Forelimb muscle (tissue), 1 donor: Measurements from ENCODE around the gene DPYSL5. TPM values are rescaled to one million over a fixed set of nuclear protein-coding genes. Genes with fewer than 3 reads are reported as not detected.

ENCODE experiments used
- DNase-seq: peaks from one replicate; pipeline ENCODE4 v3.0.0-alpha.2; 2013; ENCODE audit warnings: low read depth
- polyA plus RNA-seq: library from polyadenylated mRNA; unstranded; fragments of 120-200 nt; gene quantifications from one replicate; pipeline ENCODE4 v1.2.1, GENCODE V29; 2013; ENCODE audit not compliant: insufficient read length

Gene DPYSL5
- polyA plus RNA-seq, 1 donor, result 19.1 TPM

DNA sequence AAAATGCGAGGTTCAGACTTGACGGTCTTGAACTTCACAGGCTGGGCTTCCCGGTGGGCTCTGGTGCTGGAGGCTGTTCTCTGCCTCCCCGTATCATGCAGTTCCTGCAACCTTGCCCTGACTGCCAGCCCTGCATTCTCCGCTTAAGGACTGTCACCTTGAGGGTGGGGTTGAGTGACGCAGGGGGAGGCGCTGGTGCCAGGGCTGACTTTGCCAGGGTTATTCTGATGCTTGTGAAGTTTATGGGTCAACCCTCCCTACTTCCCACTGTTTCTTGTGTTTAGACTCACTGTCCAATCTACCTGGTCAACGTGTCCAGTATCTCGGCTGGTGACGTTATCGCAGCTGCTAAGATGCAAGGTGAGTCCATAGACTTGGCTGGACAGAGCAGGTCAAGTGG is 85.0 kb downstream of the DPYSL5 start:
- no peak for DNase-seq

DNA sequence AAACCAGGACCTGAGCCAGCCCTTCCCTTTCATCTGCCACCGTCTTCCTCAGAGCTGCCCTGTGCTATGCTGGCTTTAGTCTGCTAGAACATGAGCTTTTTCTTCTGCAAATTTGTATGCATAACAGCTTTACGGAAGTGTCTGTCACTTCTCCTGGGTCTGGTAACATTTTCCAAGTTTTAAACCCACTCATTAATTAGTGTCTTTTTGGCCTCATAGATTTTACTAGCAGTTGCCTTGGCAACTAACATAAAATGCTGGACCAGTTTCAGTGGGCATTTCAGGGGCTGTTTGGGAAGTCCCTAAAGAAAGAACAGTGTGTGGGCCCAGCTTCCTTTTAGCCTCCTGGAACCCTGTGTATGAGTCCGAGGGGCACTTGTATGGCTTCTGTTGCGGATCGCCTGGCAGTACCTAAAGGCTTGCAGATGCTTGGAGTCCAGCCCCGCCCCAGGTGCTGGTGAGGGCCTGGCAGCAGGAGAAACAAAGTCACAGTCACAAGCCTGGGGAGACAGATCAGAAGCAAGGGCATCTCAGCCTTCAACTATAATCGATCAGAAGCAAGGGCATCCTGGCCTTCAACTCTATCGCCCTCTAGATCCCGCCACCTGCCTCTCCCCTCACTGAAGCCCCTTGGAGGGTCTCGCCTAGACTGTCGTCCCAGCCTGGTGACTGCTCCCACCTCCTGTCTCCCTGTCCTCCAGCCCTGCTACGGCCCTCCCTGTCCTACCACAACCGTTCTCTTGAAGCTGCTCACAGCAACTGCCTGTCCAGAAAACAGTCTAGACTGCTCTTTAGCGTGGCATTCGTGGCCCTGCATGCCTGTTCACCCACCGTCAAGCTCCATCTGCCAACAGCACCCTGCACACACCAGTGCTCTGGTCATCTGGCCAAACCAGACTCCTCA is 85.8 kb downstream of the DPYSL5 start:
- no peak for DNase-seq

DNA sequence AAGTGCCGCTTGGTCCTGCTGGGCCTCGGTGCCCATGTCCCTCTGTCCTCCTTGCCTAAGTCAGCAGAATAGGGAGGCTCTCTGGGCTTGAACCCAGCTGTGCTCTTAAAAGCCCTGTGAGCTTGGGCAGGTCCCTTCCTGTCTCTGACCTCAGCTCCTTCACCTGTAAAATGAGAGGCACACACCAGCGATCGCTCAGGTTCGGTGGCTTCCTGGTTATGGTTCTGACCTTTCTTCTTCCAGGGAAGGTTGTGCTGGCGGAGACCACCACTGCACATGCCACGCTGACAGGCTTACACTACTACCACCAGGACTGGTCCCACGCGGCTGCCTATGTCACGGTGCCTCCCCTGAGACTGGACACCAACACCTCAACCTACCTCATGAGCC is 86.4 kb downstream of the DPYSL5 start:
- DNase-seq, result no peak

DNA sequence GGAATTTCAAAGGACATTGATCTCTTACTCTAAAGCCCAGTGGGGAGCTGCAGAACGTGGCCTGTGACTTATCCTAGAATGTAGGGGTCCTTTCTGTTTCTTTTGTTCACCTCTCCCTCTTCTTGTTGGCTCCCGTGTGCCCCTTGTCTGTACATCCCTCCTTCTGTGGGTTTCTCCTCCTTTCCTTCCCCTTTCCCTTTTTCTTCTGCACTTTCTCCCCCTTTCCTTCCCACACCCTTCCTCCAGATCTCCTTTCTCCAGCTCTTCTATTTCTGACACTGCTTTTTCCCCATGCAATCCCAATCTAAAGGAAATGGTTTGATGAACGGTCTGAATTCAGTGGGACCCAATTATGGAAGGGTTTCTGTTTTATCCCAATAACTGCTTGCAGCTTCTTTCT is 87.1 kb downstream of the DPYSL5 start:
- no peak for DNase-seq

DNA sequence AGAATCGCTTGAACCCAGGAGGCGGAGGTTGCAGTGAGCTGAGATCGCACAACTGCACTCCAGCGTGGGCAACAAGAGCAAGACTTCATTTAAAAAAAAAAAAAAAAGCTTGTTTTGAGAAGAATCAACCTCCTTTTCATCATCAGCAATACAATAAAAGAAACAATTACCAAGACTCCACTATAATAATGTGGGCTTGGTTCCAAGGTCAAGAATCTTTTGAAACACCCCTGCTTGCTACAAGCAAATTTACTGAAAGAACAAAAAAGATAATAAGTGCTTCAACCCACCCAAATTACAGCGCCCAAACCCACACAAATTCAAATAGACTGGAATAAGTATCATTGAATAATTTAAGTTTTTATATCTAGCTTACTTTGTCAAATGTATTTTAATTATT is 88.9 kb downstream of the DPYSL5 start:
- no peak for DNase-seq

DNA sequence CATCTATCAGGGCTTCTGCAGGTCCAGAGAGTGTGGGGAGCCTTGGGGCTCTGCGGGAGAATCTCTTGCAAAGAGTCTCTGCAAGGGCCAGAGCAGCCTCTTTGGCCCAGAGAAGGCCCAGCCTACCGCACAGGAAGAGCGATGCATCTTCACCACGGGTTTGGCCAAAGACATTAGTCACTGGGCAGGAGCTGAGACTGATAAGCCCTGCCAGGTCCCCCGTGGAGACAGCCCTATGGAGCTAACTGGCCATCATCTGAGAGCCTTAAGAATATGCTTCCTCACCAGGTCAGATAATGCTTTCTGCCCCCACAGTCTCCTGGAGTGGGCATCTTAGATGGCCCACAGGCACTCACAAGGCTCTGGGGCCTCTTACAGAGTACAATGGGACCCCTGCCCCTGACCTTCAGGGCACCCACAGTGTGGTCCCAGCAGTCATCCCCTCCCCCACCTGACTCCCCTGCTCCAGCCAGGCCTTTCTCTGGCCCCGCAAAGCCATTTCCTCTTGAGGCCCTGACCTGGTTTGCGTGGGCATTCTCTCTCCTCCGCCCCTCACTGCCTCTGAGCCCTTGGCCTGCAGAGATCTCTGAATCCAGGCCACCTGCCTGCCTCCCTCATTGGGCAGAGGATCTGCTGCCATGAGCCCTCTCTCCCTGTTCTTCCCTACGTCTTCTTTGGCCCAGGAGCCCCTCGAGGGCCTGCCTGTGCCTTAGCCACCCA is 90.6 kb downstream of the DPYSL5 start:
- no peak for DNase-seq

DNA sequence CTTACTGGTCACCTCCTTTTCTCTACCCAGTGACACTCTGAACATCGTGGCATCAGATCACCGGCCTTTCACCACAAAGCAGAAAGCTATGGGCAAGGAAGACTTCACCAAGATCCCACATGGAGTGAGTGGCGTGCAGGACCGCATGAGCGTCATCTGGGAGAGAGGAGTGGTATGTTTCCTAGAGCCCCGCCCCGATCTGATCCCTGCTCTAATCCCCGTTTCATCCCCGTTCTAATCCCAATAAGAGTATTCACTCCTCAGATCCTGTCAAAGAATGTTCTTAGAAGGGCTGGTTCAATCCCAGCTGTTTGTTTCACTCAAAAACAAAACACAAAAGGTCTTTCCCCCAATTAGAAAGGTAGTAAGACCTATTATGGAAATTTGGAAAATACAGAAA is 92.1 kb downstream of the DPYSL5 start:
- no peak for DNase-seq

DNA sequence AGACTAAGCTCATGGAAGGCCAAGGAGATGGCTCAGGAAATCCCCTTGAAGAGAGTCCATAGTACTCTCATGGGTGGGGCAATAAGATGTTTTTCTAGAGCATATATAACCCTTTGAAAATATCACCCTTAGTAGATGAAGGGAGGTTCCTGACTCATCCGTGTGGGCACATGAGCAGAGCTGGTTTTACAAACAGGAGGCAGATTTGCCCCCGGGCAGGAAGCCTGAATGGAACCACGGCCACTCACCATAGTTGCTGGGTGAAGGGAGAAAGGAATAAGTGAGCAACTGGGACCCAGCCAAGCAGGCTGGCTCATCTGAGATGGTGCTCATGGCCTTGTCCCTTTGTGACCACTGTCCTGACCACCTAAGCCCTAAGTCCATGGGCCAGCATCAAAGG is 93.6 kb downstream of the DPYSL5 start:
- DNase-seq, result no peak

DNA sequence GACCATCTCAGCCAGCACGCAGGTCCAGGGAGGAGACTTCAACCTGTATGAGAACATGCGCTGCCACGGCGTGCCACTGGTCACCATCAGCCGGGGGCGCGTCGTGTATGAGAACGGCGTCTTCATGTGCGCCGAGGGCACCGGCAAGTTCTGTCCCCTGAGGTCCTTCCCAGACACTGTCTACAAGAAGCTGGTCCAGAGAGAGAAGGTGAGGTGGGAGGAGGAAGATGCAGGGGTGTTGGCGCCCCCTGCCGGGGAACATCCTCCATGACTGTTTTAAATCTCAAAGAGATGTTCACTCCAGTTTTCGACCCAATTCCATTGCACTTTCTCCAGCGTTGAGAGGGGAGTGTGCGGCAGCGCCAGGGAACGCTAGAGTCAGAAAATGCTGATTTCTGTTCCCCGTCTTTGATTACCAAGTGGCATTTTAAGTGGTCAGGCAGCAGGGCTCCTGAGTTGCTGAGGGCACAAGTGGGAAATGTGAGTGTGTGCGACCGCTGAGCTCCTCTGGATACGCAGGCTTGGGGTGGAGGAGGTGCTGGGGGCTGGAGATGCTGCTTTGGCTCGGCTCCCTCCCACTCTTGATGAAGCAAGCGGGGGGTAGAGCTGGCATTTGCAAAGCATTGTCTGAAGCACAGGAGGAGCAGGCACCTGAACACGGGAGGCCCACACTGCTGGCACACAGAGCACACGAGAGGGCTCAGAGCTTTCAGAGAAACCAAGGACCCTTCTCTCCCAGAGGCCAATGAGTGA is 94.8 kb downstream of the DPYSL5 start:
- DNase-seq, result peak; percentile 14

DNA sequence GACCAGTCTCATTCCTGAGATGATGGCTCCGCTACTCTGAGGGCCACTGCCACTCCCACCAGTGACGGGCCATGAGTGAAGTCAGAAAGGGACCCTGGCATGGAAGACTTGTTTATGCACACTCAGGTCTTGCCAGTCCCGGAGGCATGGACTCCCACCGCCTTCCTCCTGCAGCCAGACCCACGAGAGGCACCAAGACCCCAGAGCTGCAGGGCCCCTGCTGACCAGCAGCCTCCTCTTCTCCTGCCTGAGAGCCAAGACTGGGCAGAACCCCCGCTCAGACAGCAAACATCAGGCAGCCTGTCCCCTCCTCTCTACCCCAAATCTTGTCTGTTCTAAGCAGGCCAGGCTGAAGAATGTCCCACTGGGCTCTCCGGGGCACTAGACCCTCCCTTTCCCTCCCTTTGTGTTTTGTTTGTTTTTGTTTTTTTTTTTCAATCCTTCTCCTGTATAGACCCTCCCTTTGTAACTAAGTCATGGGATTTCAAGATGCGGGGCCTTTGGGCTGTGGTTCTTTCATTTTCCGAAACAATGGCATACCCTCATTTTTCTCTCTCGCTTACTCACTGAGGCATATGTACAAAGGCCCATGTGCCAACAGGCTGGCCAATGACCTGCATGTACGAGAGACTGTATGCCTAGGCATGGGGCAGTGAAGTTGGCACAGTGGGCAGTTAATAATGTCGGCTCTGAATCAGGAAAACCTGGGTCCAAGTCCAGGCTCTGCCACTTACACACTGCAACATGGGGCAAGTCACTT is 98.2 kb downstream of the DPYSL5 start:
- no peak for DNase-seq

DNA sequence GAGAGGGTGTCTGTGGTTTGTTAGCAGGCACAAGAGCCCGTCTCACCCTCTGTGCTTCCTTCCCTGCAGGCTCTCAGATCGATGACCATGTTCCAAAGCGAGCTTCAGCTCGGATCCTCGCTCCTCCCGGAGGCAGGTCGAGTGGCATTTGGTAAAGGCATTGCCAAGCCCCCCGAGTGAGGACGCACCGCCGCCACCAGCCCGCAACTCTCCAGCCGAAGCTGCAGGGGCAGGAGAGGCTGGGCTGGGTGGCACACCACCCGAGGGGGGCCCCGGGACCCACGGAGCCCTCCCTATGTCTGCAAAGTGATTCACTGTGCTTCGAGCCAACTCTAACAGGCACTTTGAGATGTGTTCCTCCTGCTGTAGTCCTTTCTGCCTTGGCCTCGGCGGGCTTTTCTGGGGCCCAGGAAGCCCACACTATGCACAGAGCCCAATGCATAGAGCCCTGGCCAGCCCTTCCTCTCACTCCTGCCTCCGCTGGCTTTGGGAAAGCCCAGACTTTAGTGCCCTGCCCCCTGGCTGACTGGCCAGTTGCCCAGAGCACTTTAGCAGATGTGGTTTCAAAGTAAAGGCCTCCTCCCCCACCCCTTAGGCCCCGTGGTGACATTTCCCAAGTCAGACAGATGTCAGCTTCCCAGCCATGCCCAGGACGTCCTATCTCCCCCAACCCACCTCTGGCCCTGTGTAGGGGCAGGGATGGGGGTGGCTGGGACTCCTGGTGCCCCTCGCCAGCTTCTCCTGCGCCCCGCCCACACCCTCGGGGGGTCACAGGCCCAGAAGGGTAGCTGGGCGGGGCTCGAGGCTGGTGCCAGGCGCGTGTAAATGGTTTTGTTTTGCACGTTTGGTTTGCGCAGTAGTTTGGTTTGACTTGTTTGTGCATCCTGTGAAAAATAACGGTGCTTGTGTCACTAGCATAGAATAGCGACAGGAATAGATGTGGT is 99.2 kb downstream of the DPYSL5 start:
- DNase-seq, result no peak

DNA sequence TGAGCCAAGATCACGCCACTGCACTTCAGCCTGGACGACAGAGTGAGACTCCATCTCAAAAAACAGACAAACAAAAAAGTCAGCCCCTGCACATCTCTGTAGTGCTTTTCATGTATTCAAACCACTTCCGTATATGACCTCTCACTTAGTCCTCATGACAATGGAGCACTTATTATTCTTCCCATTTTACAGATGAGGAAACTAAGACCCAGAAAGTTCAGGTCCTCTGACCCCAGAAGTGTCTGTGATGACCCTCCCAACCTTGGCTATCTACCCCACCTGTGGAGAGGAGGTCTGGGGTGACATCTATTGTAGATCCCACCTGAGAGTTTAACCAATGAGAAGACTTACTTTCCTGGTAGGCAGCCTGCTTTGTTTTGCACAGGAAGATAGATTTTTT is 100.9 kb downstream of the DPYSL5 start:
- no peak for DNase-seq

DNA sequence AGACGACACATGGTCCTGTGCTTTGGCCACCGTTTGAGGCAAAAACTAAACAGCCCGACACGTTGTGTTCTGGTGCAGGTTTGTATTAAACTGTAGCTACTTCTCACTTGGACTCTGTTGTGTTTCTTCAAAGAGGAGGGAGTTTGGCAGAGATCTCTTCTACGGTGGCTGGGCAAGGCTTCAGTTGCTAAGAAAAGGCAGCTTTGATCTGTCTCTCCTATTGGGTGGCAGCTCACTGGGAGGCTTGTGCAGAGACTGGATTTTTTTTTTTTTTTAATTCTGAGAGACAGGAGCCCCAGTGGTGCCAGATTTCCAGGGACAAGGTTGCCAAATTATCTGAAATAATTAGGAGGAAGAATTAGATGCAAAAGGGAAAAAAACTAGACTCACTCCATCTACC is 102.3 kb downstream of the DPYSL5 start:
- DNase-seq, result no peak

DNA sequence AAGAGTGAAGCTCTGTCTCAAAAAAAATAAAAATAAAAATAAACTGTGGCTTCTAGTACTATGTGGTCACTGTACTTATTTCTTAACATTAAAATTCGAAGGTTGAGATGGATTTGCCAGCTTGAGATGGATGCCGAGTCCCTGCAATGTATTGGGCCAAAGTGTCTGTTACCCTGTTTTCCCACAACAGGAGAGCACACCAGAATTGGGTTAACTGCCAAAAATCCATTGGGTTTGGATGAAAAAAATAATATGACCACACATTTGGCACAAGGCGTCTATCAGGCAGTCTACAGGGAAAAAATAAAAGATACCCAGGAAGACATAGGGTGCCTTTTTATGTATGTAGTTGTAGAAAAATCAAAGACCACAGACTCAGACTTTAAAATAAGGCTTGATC is 103.3 kb downstream of the DPYSL5 start:
- no peak for DNase-seq

DNA sequence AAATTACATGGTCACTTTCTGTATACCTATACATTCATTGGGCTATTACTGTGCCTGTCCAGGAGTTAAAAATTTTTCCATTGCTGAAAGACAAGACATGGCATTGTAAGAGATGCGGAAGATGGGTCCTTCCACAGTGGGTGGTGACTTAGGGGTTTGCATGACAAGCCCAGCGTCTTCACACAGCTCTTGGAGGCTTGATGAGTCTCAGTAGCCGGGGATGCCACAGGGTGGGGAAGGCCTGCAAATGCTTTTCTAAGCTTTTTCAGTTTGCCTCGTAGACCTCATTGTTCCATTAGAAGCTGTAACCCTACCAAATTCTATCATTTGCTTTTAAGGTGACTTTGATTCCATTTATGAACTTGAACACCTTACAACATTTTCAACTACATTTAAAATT is 104.4 kb downstream of the DPYSL5 start:
- no peak for DNase-seq

DNA sequence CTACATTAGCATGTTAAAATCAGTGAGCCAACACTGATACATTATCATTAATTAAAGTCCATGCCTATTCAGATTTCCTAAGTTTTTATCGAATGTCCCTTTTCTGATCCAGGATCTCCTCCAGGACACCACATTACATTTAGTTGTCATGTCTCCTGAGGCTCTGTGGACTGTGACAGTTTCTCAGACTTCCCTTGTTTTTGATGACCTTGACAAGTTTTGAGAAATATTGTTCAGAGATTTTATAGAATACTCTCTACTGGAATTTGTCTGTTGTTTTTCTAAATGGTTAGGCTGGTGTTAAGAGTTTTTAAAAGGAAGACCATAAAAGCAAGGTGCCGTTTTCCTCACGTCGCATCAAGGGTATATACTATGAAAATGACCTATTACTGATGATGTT is 106.2 kb downstream of the DPYSL5 start:
- DNase-seq, result no peak

DNA sequence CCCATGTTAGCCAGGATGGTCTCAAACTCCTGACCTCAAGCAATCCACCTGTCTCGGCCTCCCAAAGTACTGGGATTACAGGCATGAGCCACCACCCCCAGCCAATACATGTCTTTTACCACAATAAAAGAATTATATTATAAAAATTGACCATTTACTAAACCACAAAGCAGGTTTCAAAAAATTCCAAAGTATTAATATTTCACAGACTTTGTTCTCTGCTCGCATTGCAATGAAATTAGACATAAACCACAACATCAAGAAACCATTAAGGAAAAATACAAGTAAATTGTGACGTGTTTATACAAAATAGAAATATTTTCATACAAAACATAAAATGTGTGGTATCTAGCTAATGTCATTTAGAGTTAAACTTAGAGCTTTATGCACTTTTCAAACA is 109.1 kb downstream of the DPYSL5 start:
- no peak for DNase-seq

DNA sequence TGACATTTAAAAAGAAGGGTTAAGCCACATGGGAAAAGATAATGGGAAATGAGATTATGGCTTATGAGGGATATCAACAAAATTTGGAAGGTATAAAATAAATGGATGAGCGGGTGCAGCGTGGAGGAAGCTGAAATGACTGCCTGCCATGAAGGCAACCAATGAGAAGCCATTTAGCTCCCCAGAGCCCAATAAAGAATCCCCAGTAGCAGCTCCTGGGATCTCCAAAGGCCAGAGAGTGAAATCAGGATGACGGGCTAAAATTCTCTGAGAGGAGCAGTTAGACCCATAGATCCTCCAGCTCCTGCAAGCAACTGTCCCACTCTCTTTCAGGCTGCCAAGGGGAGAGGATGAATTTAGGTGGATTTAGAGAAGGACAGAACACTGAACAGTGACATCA is 109.6 kb downstream of the DPYSL5 start:
- no peak for DNase-seq

DNA sequence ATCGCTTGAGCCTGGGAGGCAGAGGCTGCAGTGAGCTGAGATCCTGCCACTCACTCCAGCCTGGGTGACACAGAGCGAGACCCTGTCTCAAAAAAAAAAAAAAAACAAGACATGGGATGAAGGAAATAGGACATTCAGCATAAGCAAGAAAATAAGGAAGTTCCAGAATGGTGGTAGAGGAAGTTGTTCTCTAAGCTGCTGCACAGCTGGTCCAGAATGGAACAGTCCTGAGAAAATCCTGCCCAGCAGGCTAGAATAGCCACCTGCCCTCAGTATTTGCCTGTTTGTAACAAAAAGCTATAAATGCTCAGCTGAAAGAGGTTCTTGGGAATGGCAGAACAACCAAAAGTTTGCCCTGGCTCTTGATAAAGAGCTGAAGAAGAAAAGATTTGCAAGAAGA is 111.4 kb downstream of the DPYSL5 start:
- no peak for DNase-seq

DNA sequence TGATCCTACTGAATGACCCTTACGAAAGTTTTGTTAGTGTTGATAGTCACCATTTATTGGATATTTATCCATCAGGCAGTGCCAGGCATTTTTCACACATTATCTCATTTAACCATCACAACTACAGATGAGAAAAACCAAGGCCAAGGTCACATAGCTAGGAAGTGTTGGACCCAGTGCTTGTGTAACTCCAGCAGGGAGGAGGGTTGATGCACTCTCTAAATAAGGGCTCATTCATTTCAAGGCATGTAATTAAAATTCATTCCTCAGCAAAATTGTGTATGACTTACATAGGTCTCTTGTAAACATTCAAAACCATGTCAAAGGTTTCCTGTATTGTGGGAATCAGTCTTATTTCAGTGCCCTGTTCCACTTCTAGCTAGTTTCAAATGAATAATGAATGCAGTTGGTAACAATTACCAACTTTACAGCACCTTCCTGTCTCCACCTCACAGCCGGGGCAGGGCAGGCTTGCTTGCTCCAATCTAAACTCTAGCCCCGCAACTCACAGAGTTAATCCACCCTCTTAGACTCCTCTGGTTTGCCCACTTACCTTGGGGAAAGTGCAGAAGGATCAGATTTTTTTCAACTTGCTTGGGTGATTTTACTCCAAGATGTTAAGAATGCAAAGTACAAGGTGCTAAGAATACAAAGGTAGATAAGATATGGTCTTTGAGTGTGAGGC is 116.7 kb downstream of the DPYSL5 start:
- DNase-seq, result no peak
